ENCODE measurements around the gene PKDREJ.

GRCh38 chr22:46269564-46269963 lies 6.4 kb upstream of the PKDREJ start:
- TF ChIP-seq CREB1 (CRISPR knock-in tag; IDR thresholded peaks at IDR 0.05; ENCODE audit: low read depth) (no peak), EZH2phosphoT487 (IDR thresholded peaks at IDR 0.05; ENCODE audit: unreplicated experiment) (no peak), NANOG (IDR thresholded peaks at IDR 0.05; ENCODE audit: borderline replicate concordance) (no peak), POLR2AphosphoS5 (IDR thresholded peaks at IDR 0.05; ENCODE audit: low read depth) (no peak), EZH2 (IDR thresholded peaks at IDR 0.05; ENCODE audit: low read depth, unreplicated experiment) (no peak), ZNF331 (CRISPR knock-in tag; IDR thresholded peaks at IDR 0.05; ENCODE audit: low read depth) (no peak)
- TF ChIP-seq, protein P1, sequence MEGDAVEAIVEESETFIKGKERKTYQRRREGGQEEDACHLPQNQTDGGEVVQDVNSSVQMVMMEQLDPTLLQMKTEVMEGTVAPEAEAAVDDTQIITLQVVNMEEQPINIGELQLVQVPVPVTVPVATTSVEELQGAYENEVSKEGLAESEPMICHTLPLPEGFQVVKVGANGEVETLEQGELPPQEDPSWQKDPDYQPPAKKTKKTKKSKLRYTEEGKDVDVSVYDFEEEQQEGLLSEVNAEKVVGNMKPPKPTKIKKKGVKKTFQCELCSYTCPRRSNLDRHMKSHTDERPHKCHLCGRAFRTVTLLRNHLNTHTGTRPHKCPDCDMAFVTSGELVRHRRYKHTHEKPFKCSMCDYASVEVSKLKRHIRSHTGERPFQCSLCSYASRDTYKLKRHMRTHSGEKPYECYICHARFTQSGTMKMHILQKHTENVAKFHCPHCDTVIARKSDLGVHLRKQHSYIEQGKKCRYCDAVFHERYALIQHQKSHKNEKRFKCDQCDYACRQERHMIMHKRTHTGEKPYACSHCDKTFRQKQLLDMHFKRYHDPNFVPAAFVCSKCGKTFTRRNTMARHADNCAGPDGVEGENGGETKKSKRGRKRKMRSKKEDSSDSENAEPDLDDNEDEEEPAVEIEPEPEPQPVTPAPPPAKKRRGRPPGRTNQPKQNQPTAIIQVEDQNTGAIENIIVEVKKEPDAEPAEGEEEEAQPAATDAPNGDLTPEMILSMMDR (conservative IDR thresholded peaks at IDR 0.05; ENCODE audit: low read depth in 2 of 2), result no peak
- TF ChIP-seq, protein P2, sequence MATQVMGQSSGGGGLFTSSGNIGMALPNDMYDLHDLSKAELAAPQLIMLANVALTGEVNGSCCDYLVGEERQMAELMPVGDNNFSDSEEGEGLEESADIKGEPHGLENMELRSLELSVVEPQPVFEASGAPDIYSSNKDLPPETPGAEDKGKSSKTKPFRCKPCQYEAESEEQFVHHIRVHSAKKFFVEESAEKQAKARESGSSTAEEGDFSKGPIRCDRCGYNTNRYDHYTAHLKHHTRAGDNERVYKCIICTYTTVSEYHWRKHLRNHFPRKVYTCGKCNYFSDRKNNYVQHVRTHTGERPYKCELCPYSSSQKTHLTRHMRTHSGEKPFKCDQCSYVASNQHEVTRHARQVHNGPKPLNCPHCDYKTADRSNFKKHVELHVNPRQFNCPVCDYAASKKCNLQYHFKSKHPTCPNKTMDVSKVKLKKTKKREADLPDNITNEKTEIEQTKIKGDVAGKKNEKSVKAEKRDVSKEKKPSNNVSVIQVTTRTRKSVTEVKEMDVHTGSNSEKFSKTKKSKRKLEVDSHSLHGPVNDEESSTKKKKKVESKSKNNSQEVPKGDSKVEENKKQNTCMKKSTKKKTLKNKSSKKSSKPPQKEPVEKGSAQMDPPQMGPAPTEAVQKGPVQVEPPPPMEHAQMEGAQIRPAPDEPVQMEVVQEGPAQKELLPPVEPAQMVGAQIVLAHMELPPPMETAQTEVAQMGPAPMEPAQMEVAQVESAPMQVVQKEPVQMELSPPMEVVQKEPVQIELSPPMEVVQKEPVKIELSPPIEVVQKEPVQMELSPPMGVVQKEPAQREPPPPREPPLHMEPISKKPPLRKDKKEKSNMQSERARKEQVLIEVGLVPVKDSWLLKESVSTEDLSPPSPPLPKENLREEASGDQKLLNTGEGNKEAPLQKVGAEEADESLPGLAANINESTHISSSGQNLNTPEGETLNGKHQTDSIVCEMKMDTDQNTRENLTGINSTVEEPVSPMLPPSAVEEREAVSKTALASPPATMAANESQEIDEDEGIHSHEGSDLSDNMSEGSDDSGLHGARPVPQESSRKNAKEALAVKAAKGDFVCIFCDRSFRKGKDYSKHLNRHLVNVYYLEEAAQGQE (IDR thresholded peaks at IDR 0.05; ENCODE audit: unreplicated experiment), result no peak
- TF ChIP-seq, protein P3, sequence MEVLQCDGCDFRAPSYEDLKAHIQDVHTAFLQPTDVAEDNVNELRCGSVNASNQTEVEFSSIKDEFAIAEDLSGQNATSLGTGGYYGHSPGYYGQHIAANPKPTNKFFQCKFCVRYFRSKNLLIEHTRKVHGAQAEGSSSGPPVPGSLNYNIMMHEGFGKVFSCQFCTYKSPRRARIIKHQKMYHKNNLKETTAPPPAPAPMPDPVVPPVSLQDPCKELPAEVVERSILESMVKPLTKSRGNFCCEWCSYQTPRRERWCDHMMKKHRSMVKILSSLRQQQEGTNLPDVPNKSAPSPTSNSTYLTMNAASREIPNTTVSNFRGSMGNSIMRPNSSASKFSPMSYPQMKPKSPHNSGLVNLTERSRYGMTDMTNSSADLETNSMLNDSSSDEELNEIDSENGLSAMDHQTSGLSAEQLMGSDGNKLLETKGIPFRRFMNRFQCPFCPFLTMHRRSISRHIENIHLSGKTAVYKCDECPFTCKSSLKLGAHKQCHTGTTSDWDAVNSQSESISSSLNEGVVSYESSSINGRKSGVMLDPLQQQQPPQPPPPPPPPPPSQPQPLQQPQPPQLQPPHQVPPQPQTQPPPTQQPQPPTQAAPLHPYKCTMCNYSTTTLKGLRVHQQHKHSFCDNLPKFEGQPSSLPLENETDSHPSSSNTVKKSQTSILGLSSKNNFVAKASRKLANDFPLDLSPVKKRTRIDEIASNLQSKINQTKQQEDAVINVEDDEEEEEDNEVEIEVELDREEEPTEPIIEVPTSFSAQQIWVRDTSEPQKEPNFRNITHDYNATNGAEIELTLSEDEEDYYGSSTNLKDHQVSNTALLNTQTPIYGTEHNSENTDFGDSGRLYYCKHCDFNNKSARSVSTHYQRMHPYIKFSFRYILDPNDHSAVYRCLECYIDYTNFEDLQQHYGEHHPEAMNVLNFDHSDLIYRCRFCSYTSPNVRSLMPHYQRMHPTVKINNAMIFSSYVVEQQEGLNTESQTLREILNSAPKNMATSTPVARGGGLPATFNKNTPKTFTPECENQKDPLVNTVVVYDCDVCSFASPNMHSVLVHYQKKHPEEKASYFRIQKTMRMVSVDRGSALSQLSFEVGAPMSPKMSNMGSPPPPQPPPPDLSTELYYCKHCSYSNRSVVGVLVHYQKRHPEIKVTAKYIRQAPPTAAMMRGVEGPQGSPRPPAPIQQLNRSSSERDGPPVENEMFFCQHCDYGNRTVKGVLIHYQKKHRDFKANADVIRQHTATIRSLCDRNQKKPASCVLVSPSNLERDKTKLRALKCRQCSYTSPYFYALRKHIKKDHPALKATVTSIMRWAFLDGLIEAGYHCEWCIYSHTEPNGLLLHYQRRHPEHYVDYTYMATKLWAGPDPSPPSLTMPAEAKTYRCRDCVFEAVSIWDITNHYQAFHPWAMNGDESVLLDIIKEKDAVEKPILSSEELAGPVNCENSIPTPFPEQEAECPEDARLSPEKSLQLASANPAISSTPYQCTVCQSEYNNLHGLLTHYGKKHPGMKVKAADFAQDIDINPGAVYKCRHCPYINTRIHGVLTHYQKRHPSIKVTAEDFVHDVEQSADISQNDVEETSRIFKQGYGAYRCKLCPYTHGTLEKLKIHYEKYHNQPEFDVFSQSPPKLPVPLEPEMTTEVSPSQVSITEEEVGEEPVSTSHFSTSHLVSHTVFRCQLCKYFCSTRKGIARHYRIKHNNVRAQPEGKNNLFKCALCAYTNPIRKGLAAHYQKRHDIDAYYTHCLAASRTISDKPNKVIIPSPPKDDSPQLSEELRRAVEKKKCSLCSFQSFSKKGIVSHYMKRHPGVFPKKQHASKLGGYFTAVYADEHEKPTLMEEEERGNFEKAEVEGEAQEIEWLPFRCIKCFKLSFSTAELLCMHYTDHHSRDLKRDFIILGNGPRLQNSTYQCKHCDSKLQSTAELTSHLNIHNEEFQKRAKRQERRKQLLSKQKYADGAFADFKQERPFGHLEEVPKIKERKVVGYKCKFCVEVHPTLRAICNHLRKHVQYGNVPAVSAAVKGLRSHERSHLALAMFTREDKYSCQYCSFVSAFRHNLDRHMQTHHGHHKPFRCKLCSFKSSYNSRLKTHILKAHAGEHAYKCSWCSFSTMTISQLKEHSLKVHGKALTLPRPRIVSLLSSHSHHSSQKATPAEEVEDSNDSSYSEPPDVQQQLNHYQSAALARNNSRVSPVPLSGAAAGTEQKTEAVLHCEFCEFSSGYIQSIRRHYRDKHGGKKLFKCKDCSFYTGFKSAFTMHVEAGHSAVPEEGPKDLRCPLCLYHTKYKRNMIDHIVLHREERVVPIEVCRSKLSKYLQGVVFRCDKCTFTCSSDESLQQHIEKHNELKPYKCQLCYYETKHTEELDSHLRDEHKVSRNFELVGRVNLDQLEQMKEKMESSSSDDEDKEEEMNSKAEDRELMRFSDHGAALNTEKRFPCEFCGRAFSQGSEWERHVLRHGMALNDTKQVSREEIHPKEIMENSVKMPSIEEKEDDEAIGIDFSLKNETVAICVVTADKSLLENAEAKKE (CRISPR knock-in tag; IDR thresholded peaks at IDR 0.05), result no peak

Data from GM23338 (cell line).